Neural progenitor cell (in vitro differentiated cells): ENCODE measurements around the gene ZNF423. TPM values are rescaled to one million over a fixed set of nuclear protein-coding genes. Genes with fewer than 3 reads are reported as not detected.

Experiments used
- DNase-seq: peaks from one replicate; pipeline ENCODE4 v3.0.0-alpha.2; 2016; ENCODE audit warnings: low spot score
- H2AFZ ChIP-seq: fragments of 200-600 bp; sonication (generic); replicated peaks from 2 replicates; pipeline ENCODE4 v1.6.1; 2016; ENCODE audit warnings: antibody characterized with exemption
- H3F3A ChIP-seq: fragments of 200-600 bp; sonication (generic); 2 replicates; pipeline ENCODE4 v1.6.1; 2016; ENCODE audit warnings: antibody characterized with exemption, low read depth
- H3K27ac ChIP-seq: fragments of 200-600 bp; sonication (generic); 2 replicates; pipeline ENCODE4 v1.5.1; 2016; ENCODE audit warnings: mild to moderate bottlenecking
- H3K27me3 ChIP-seq: fragments of 200-600 bp; sonication (generic); 2 replicates; pipeline ENCODE4 v1.6.1; 2016; ENCODE audit warnings: mild to moderate bottlenecking, moderate library complexity
- H3K36me3 ChIP-seq: fragments of 200-600 bp; sonication (generic); 2 replicates; pipeline ENCODE4 v1.5.1; 2016
- H3K4me1 ChIP-seq: fragments of 200-600 bp; sonication (generic); 2 replicates; pipeline ENCODE4 v1.6.1; 2016; ENCODE audit warnings: mixed run types
- H3K4me2 ChIP-seq: fragments of 200-600 bp; sonication (generic); 2 replicates; pipeline ENCODE4 v1.6.1; 2016
- H3K4me3 ChIP-seq: fragments of 200-600 bp; sonication (generic); 2 replicates; pipeline ENCODE4 v1.5.1; 2016
- H3K79me2 ChIP-seq: fragments of 200-600 bp; sonication (generic); 2 replicates; pipeline ENCODE4 v1.6.1; 2016; ENCODE audit warnings: low read depth
- H3K9ac ChIP-seq: fragments of 200-600 bp; sonication (generic); 2 replicates; pipeline ENCODE4 v1.6.1; 2016
- H3K9me3 ChIP-seq: fragments of 200-600 bp; sonication (generic); 2 replicates; pipeline ENCODE4 v1.5.1; 2016; ENCODE audit warnings: low read depth
- H4K20me1 ChIP-seq: fragments of 200-600 bp; sonication (generic); 2 replicates; pipeline ENCODE4 v1.6.1; 2016; ENCODE audit warnings: low read depth
- H3K27ac Mint-ChIP-seq: 3 replicates; pipeline ENCODE4 v1.8.0; 2021; ENCODE audit warnings: mixed read lengths
- H3K27me3 Mint-ChIP-seq: 2 replicates; pipeline ENCODE4 v1.8.0; 2022; ENCODE audit warnings: low read depth, mild to moderate bottlenecking, inconsistent platforms, moderate library complexity, mixed read lengths; ENCODE audit not compliant: insufficient read depth
- H3K36me3 Mint-ChIP-seq: 3 replicates; pipeline ENCODE4 v1.8.0; 2021; ENCODE audit warnings: mixed read lengths
- H3K4me1 Mint-ChIP-seq: 3 replicates; pipeline ENCODE4 v1.8.0; 2021; ENCODE audit warnings: mixed read lengths
- H3K4me3 Mint-ChIP-seq: 3 replicates; pipeline ENCODE4 v1.8.0; 2021; ENCODE audit warnings: mild to moderate bottlenecking, moderate library complexity, mixed read lengths
- H3K9me3 Mint-ChIP-seq: 3 replicates; pipeline ENCODE4 v1.8.0; 2020; ENCODE audit warnings: mixed read lengths
- CTCF ChIP-seq: fragments of 200-600 bp; sonication (generic); IDR thresholded peaks from 2 replicates; pipeline ENCODE4 v1.5.1; 2017; ENCODE audit warnings: antibody characterized with exemption, mild to moderate bottlenecking
- EZH2 ChIP-seq: fragments of 200-600 bp; sonication (generic); IDR thresholded peaks from 2 replicates; pipeline ENCODE4 v1.6.1; 2017; ENCODE audit warnings: antibody characterized with exemption, mild to moderate bottlenecking, moderate library complexity
- EZH2phosphoT487 ChIP-seq: fragments of 200-600 bp; sonication (generic); IDR thresholded peaks from 2 replicates; pipeline ENCODE4 v1.6.1; 2017; ENCODE audit warnings: antibody characterized with exemption
- total RNA-seq: library from RNA; depleted of rRNA; stranded (reverse); fragments of >200 nt; gene quantifications from 2 replicates; pipeline ENCODE4 v1.2.3, GENCODE V29; 2015; ENCODE audit warnings: low replicate concordance

Gene ZNF423
- total RNA-seq, 1 donor from 2014 or later = 21.9 TPM

GRCh38 chr16:49704586-49705155, 151.2 kb downstream of the ZNF423 start:
- peak overlapping the region; percentile 98 for H3K27ac Mint-ChIP-seq

GRCh38 chr16:49703483-49703882, 152.4 kb downstream of the ZNF423 start:
- Histone ChIP-seq H3K9me3 (no peaks in the 10 kb centered on the region), H3F3A (peaks cover 62% of the 10 kb centered on the region), H3K4me3 (no peak overlapping the region), H3K27ac (peak overlapping the region; percentile 94), H3K36me3 (no peaks in the 10 kb centered on the region), H3K4me1 (peaks cover 60% of the 10 kb centered on the region), H3K9ac (no peak overlapping the region), H3K27me3 (no peaks in the 10 kb centered on the region), H2AFZ (no peak overlapping the region), H3K4me2 (peak overlapping the region; percentile 74), H3K79me2 (peaks cover 41% of the 10 kb centered on the region), H4K20me1 (no peaks in the 10 kb centered on the region)
- TF ChIP-seq CTCF = no peak
- TF ChIP-seq EZH2phosphoT487 = no peak
- TF ChIP-seq EZH2 = no peak
- peaks cover 19% of the 10 kb centered on the region for H3K36me3 Mint-ChIP-seq
- DNase-seq = no peak
- peaks cover 10% of the 10 kb centered on the region for H3K27me3 Mint-ChIP-seq
- H3K4me3 Mint-ChIP-seq = peak overlapping the region; percentile 82
- peaks cover 81% of the 10 kb centered on the region for H3K4me1 Mint-ChIP-seq
- peak overlapping the region; percentile 98 for H3K27ac Mint-ChIP-seq
- H3K9me3 Mint-ChIP-seq = no peaks in the 10 kb centered on the region

More at GRCh38 chr16:49704586-49705155, 151.2 kb downstream of the ZNF423 start:
- Histone ChIP-seq H2AFZ (no peak overlapping the region), H3K4me2 (no peak overlapping the region), H3F3A (peaks cover 50% of the 10 kb centered on the region), H3K4me3 (no peak overlapping the region), H3K36me3 (no peaks in the 10 kb centered on the region), H3K27ac (peak overlapping the region; percentile 94), H3K27me3 (no peaks in the 10 kb centered on the region), H3K79me2 (peaks cover 46% of the 10 kb centered on the region), H3K4me1 (peaks cover 48% of the 10 kb centered on the region), H3K9ac (no peak overlapping the region), H3K9me3 (no peaks in the 10 kb centered on the region), H4K20me1 (no peaks in the 10 kb centered on the region)
- peaks cover 12% of the 10 kb centered on the region for H3K27me3 Mint-ChIP-seq
- peak; percentile 42 for DNase-seq
- peaks cover 29% of the 10 kb centered on the region for H3K36me3 Mint-ChIP-seq
- TF ChIP-seq EZH2 (no peak), CTCF (peak; percentile 40)
- no peaks in the 10 kb centered on the region for H3K9me3 Mint-ChIP-seq
- H3K4me3 Mint-ChIP-seq = no peak overlapping the region
- peaks cover 76% of the 10 kb centered on the region for H3K4me1 Mint-ChIP-seq

- H3K9ac ChIP-seq = no peak overlapping the region
- H3K36me3 ChIP-seq = no peaks in the 10 kb centered on the region
- no peaks in the 10 kb centered on the region for H3K9me3 ChIP-seq
- peak overlapping the region; percentile 94 for H3K27ac ChIP-seq
- H3K4me3 Mint-ChIP-seq = peak overlapping the region; percentile 82
- TF ChIP-seq EZH2 = no peak
- peak; percentile 34 for TF ChIP-seq EZH2phosphoT487
- peaks cover 38% of the 10 kb centered on the region for H3K79me2 ChIP-seq
- DNase-seq = peak; percentile 90
- no peak overlapping the region for H2AFZ ChIP-seq
- peaks cover 18% of the 10 kb centered on the region for H3K36me3 Mint-ChIP-seq
- H3K27ac Mint-ChIP-seq = peak overlapping the region; percentile 99
- no peaks in the 10 kb centered on the region for H3K27me3 ChIP-seq
- H3K4me2 ChIP-seq = peak overlapping the region; percentile 74
- peaks cover 94% of the 10 kb centered on the region for H3K4me1 Mint-ChIP-seq
- H3K9me3 Mint-ChIP-seq = no peaks in the 10 kb centered on the region
- peaks cover 77% of the 10 kb centered on the region for H3F3A ChIP-seq
- peaks cover 12% of the 10 kb centered on the region for H3K27me3 Mint-ChIP-seq
- H3K4me3 ChIP-seq = peak overlapping the region; percentile 36
- no peaks in the 10 kb centered on the region for H4K20me1 ChIP-seq
- H3K4me1 ChIP-seq = peaks cover 76% of the 10 kb centered on the region
Measured at GRCh38 chr16:49701789-49702494, 154.0 kb downstream of the ZNF423 start.
